OCI-LY1 (cell line): ENCODE measurements around the gene ACSM5.

Experiments used
- CTCF ChIP-seq: fragments of 200-600 bp; sonication (generic), shearing (Covaris generic); IDR thresholded peaks from 2 replicates; pipeline ENCODE4 v1.5.1; 2017; ENCODE audit warnings: mild to moderate bottlenecking, antibody characterized with exemption, low read length, moderate library complexity, mixed read lengths
- EZH2 ChIP-seq: fragments of 200-600 bp; sonication (generic), shearing (Covaris generic); IDR thresholded peaks from 2 replicates; pipeline ENCODE4 v1.8.0; 2017; ENCODE audit warnings: borderline replicate concordance, mixed run types, mild to moderate bottlenecking, antibody characterized with exemption, low read length, moderate library complexity, mixed read lengths

GRCh38 chr16:20485408-20485807, 76.1 kb downstream of the ACSM5 start:
- TF ChIP-seq CTCF (no peak), EZH2 (no peak)
